MM.1S (cell line): ENCODE measurements around the gene MRPS27.

ENCODE experiments used
- CTCF ChIP-seq: fragments of 300-600 bp; sonication (generic); IDR thresholded peaks from 2 replicates; pipeline ENCODE4 v1.5.1; 2016; ENCODE audit warnings: antibody characterized with exemption, low read length, mixed read lengths
- EZH2 ChIP-seq: fragments of 300-600 bp; sonication (generic); optimal IDR thresholded peaks from 2 replicates; pipeline ENCODE3; 2017; ENCODE audit warnings: low read depth, mild to moderate bottlenecking, antibody characterized with exemption, low read length, mixed read lengths
- EZH2phosphoT487 ChIP-seq: fragments of 300-600 bp; sonication (generic); IDR thresholded peaks from 2 replicates; pipeline ENCODE4 v1.6.1; 2018; ENCODE audit warnings: antibody characterized with exemption, low read length

GRCh38 chr5:72203251-72203845 is 116.7 kb downstream of the MRPS27 start:
- TF ChIP-seq CTCF = no peak
- no peak for TF ChIP-seq EZH2
- TF ChIP-seq EZH2phosphoT487 = no peak
